GM18907 (cell line): Measurements from ENCODE around the gene PRM1.
A peak's percentile ranks its signal among the peaks of the same experiment; 100 is the strongest.

Source experiments
- ATAC-seq: cut with Tn5 transposase; IDR thresholded peaks from one replicate; pipeline ENCODE4 v1.9.1; 2021; ENCODE audit warnings: mild to moderate bottlenecking, moderate library complexity; ENCODE audit not compliant: unreplicated experiment

Gene PRM1

DNA sequence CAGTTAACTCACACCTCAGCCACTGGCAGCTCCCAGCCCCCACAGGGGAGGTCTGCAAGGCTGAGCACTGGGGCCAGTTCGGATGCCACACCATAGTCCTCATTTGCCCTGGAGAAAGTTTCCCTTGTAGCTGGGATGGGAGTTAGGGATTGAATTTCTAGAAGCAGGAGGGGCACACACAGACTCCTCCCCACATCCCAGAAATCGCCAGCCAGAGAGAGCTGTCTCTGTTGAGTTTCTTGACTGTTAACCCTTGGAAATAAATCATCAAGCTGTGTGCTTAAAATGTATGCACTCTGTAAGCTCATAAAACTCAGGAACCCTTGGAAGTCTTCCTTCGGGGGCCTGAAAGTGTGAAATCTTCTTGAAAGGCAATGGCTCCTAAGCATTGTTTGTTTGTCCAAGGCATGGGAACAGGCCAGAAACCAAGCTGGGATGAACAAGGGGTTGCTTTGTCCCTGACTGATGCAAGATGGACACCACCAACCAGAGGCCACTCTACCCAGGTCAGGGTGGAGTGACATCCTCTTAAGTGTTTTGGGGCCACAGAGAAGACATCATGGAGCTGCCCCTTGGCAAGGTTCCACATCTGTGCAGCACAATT is 7.3 kb downstream of the PRM1 start:
- no peak for ATAC-seq

DNA sequence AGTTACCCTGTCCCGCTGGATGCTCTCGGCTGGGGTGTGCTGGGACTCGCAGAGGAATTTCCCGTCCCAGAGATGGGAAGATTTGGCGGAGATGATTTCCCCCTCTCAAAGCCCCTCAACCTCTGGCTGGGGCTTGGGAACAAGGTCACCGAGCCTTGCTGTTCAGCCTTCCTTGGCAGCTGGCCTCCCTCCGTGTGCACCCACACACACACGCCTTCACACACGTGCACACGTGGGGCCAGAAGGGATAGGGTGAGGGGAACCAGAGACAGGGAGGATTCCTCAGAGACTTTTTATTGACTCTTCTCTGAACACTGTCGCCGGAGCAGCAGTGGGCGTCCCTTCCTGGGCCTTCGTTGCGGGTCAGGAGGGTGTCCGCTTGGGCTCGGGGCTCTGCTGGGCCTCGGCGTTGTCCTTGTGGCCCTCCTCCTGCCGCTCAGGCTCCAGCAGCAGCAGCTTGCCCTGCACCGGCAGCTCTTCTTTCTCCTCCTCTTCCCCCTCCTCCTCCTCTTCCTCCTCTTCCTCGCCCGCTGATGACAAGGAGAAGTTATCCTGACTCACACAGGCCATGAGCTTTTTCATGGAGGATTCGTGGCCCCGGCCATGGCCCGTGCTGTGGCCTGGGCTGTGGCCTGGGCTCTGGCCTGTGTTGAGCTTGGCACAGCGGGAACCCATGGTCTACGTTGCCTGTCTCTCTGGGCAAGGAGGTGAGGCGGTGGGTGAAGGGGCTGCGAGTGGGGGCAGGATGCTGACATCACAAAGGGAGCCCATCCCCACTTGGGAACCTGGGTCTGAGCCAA is 8.0 kb downstream of the PRM1 start, which contains the start of gene PRM3:
TSS of gene PRM3 (minus strand) at position 709 of the 800 bp plus-strand sequence. CDS start at position 675, 34 bp downstream.
- ATAC-seq, result no peak

- no peak for ATAC-seq
These were observed 8.6 kb downstream of the PRM1 start for GRCh38 chr16:11272484-11272883.

GRCh38 chr16:11271610-11272009 is 9.5 kb downstream of the PRM1 start:
- no peak for ATAC-seq

DNA sequence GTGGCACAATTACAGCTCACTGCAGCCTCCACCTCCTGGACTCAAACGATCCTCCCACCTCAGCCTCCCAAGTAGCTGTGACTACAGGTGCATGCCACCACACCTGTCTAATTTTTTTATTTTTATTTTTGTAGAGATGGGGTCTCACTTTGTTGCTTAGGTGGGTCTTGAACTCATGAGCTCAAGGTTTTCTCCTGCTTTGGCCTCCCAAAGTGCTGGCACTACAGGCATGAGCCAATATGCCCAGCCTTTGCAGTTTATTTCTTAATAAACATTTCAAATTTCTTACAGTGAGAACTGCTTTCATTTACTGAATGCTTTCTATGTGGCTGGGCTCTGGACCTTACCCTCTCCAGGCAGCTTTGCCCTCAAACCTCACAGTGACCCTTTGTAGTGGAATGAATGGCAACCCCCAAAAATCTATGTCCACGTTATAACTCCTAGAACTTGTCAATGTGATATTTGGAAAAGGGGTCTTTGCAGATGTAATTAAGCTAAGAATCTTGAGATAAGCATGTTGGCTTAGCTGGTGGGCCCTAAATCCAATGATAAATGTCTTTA is 10.4 kb downstream of the PRM1 start:
- no peak for ATAC-seq

GRCh38 chr16:11268921-11269375 is 12.2 kb downstream of the PRM1 start, which contains the start of gene TNP2:
Gene TNP2 (minus strand): TSS chr16:11269325. CDS start chr16:11269262, 63 bp downstream.
- ATAC-seq, result no peak

- no peak for ATAC-seq
These were observed 16.0 kb downstream of the PRM1 start for GRCh38 chr16:11265124-11265523.

DNA sequence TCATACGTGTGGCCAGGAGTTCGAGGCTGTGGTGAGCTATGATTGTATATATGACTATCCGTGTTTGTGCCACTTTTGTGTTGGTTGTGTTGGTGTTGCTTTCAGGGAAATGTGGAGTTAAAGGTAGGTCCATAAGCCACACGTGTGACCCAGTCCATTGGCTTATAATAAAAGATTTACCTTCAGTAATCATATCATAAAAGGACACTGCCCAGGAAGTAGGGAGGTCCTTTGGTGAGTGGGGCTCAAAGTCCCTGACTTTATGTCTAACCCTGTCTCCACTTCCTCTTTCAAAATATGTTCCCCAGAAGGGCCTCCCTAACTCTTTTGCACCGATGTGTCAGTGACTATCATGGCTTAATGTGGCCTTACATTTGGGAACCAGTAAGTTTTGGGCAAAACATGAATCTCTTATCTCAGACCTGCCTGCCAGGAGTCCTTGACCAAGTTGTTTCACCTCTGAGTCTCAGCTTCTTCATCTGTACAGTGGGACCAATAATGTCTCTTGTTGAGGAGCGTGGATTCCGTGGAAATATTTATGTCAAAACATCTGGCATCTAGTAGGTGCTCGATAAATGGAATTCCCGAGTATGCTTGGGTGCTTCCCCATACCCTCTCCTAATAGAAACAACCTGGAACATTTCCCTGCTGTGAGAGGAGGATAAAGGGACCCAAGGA is 16.8 kb downstream of the PRM1 start:
- ATAC-seq, result no peak

GRCh38 chr16:11263737-11264136 is 17.4 kb downstream of the PRM1 start:
- no peak for ATAC-seq

DNA sequence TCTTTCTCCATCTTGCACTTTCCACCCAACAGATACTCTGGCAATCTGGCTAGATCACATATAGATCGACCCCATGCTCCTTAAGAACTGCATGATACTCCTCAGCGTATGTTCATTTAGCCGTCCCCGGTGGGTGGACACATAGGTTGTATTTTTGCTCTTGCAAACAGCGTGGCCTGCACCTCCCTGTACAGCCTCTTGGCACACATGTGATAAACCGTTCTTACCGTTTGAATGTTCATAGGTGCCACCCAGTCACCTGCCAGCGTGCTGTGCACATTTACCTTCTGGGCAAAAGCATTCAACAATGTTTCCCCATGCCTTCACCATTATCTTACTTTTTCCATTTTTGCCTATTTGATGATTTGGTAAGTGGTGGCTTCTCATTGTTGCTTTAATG is 18.2 kb downstream of the PRM1 start:
- no peak for ATAC-seq

GRCh38 chr16:11260596-11260966 is 20.5 kb downstream of the PRM1 start:
- no peak for ATAC-seq

GRCh38 chr16:11259655-11260595 is 21.2 kb downstream of the PRM1 start:
- ATAC-seq, result no peak

- ATAC-seq, result no peak
These were observed 22.3 kb downstream of the PRM1 start for GRCh38 chr16:11258553-11259492.

DNA sequence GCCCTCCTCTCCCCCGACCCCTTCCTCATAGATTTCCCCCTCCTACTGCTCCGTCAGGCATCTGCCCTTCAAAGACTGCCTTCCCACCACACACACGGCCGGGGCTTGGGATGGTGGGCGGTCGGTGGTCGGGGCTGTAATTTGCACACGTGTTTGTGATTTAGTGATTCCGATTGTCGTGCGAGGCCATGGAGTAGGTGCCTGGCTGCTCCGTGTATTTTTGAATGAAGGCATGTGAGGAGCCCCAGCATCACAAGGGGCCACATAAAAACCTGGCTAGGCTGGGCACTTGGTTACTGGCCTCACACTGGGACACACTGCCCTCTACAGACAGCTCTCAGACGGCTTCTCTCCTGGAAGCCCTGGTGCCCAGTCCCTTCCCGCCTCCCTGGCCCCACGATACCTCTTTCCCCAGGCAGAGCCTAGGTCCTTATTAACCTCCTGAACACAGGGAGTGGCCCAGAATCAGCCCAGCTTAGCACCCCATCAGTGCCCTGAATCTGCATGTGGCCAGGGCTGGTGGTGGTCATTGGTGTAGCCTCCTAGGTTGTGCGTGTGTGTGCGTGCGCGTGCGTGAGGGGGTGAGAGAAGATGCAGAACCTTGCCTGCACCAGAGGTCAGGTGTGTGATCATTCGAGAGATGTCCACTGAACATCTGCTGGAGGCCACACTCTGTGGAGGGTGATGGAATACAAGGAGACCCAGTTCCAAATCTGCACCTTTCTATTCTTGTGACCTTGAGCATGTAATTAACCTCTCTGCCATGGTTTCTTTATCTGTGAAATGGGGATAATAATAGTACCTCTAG is 23.8 kb downstream of the PRM1 start:
- no peak for ATAC-seq

GRCh38 chr16:11256661-11257130 is 24.4 kb downstream of the PRM1 start:
- no peak for ATAC-seq

- peak; percentile 59 for ATAC-seq
These were observed 25.1 kb downstream of the PRM1 start, which contains the start of gene SOCS1 for GRCh38 chr16:11255737-11256660. Gene SOCS1 (minus strand): TSS chr16:11256204. CDS start chr16:11255478, 726 bp downstream.
